Right lobe of liver (tissue), 5 donors: ENCODE data around the gene EPN1. TPM values are rescaled to one million over a fixed set of nuclear protein-coding genes. Genes with fewer than 3 reads are reported as not detected.

Experiments
- small RNA-seq, 2 experiments: library from RNA; depleted of rRNA; stranded (forward); fragments of <200 nt; gene quantifications; one replicate each; pipeline ENCODE3, GENCODE V24; 2016
- total RNA-seq, 6 experiments: library from RNA; depleted of rRNA in 2 of 6; stranded (reverse); fragments of >200 nt in 2 of 6; fragmentation: NEBNext Ultra II Directional in 3 of 6; extraction: Animal tissue kit (Norgen Biotek cat#: 25700) in 3 of 6; gene quantifications; one replicate each; pipeline versions ENCODE4 v1.1.0 to v1.2.4, GENCODE V29; 2016 to 2023
- donor health status: DM: no; HTN: no; CAD: no.
- donor health status: DM: no; HTN: no; CAD: no.
- donor health status: DM: no; HTN: yes; CAD: no.
- donor health status: DM: no; HTN: yes; CAD: no.

The EPN1 gene
- total RNA-seq, 6 experiments from 2014 or later = 88.9 to 162 (median 107) TPM

Small RNA genes within 50 kb of the gene (small RNA-seq; reads per million reads assigned to genes)
- 0 reads per million in 2 experiments for gene AC010525.2

Other genes with a start within 250 kb of the EPN1 start
- under 1 TPM in 1 of 6 experiments, not detected in 5; 0.04 TPM for gene SHISA7, start 231.9 kb upstream of the EPN1 start, total RNA-seq
- gene ISOC2, start 213.6 kb upstream of the EPN1 start, total RNA-seq = 100 to 1,000 TPM in 3 of 6 experiments, 10 to 100 TPM in 3; 69.4 to 222 (median 100) TPM
- not detected for gene C19orf85, start 210.5 kb upstream of the EPN1 start, total RNA-seq
- 1 to 10 TPM; 3.4 to 9.2 (median 4.4) TPM for gene ZNF628, start 198.6 kb upstream of the EPN1 start, total RNA-seq
- 1 to 10 TPM; 2.5 to 6.0 (median 3.9) TPM for gene NAT14, start 190.0 kb upstream of the EPN1 start, total RNA-seq
- 1 to 10 TPM in 4 of 6 experiments, under 1 TPM in 2; 0.35 to 1.6 (median 1.2) TPM for gene SSC5D, start 186.8 kb upstream of the EPN1 start, total RNA-seq
- gene SBK2, start 138.1 kb upstream of the EPN1 start, total RNA-seq = not detected
- gene SBK3, start 129.7 kb upstream of the EPN1 start, total RNA-seq = under 1 TPM in 2 of 6 experiments, not detected in 4; 0.33 to 0.56 TPM
- gene ZNF579, start 94.4 kb upstream of the EPN1 start, total RNA-seq = 1 to 10 TPM; 1.9 to 4.6 (median 3.6) TPM
- gene FIZ1, start 75.7 kb upstream of the EPN1 start, total RNA-seq = 10 to 100 TPM in 1 of 6 experiments, 1 to 10 TPM in 5; 3.0 to 13.1 (median 5.1) TPM
- gene ZNF524, start 74.9 kb upstream of the EPN1 start, total RNA-seq = 10 to 100 TPM in 4 of 6 experiments, 1 to 10 TPM in 2; 8.2 to 21.0 (median 11.3) TPM
- 1 to 10 TPM; 4.2 to 6.0 (median 4.7) TPM for gene ZNF865, start 69.6 kb upstream of the EPN1 start, total RNA-seq
- 1 to 10 TPM; 2.9 to 5.5 (median 4.1) TPM for gene ZNF784, start 50.7 kb upstream of the EPN1 start, total RNA-seq
- gene ZNF580, start 34.2 kb upstream of the EPN1 start, total RNA-seq = 10 to 100 TPM in 1 of 6 experiments, 1 to 10 TPM in 5; 5.4 to 11.6 (median 6.5) TPM
- gene ZNF581, start 31.6 kb upstream of the EPN1 start, total RNA-seq = 1 to 10 TPM; 2.7 to 7.3 (median 5.1) TPM
- gene CCDC106, start 27.0 kb upstream of the EPN1 start, total RNA-seq = 10 to 100 TPM in 3 of 6 experiments, 1 to 10 TPM in 3; 6.1 to 19.7 (median 9.8) TPM
- 10 to 100 TPM; 55.1 to 75.6 (median 63.5) TPM for gene U2AF2, start 20.2 kb upstream of the EPN1 start, total RNA-seq
- gene NLRP9, start 63.2 kb downstream of the EPN1 start, total RNA-seq = not detected
- under 1 TPM in 4 of 6 experiments, not detected in 2; 0.31 to 0.99 (median 0.39) TPM for gene RFPL4A, start 83.9 kb downstream of the EPN1 start, total RNA-seq
- gene RFPL4AL1, start 93.9 kb downstream of the EPN1 start, total RNA-seq = under 1 TPM in 2 of 6 experiments, not detected in 4; 0.57 to 0.79 TPM
- gene NLRP11, start 156.8 kb downstream of the EPN1 start, total RNA-seq = under 1 TPM; 0.22 to 0.92 (median 0.25) TPM
- not detected for gene NLRP4, start 161.3 kb downstream of the EPN1 start, total RNA-seq